ENCODE data around the gene PHACTR3. TPM values are rescaled to one million over a fixed set of nuclear protein-coding genes. Genes with fewer than 3 reads are reported as not detected.

The PHACTR3 gene
- total and polyA plus RNA-seq, 2 experiments from 2014 or later, result 0.45 to 0.61 TPM

DNA sequence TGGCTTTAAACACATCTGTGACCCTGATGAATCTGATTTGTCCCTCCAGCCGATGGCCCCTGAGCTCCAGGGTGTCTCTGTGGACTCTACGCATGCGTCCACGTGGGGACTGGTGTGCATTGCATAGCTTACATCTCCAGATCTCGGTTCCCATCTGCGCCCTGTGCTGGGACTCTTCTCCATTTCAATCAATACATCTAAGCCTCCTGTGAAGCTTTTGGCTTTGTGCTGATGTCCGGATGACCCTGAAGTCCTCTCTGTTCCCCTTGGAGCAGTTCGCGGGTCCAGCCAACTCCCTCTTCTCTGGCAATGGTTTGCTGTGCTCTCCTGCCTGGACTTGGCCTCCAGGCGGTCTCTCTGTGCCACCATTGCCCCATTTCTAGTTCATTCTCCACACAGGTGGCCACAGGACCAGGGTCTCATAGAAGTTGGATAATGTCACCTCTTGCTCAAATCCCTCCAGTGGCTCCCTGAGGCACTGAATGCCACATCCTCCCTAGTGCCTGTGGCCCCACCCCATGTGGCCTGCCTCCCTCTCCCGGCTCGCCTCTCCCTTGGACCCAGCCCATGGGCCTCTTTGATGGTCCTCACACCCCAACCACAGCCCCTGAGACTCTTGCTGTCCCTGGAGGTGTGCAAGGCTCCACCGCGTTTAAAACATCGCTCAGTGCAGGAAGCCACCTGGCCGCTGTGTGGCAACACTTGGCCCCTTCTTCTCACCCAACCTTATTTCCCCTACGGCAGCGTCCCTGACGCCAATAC, 173.7 kb downstream of the PHACTR3 start:
- TF ChIP-seq ZNF462 (CRISPR knock-in tag; IDR thresholded peaks at IDR 0.05), result no peak
- no peak for TF ChIP-seq CREB1 (CRISPR knock-in tag; IDR thresholded peaks at IDR 0.05; ENCODE audit: low read depth)
- no peak for TF ChIP-seq EZH2 (IDR thresholded peaks at IDR 0.05; ENCODE audit: low read depth, unreplicated experiment)
- TF ChIP-seq, protein P1, sequence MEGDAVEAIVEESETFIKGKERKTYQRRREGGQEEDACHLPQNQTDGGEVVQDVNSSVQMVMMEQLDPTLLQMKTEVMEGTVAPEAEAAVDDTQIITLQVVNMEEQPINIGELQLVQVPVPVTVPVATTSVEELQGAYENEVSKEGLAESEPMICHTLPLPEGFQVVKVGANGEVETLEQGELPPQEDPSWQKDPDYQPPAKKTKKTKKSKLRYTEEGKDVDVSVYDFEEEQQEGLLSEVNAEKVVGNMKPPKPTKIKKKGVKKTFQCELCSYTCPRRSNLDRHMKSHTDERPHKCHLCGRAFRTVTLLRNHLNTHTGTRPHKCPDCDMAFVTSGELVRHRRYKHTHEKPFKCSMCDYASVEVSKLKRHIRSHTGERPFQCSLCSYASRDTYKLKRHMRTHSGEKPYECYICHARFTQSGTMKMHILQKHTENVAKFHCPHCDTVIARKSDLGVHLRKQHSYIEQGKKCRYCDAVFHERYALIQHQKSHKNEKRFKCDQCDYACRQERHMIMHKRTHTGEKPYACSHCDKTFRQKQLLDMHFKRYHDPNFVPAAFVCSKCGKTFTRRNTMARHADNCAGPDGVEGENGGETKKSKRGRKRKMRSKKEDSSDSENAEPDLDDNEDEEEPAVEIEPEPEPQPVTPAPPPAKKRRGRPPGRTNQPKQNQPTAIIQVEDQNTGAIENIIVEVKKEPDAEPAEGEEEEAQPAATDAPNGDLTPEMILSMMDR (conservative IDR thresholded peaks at IDR 0.05; ENCODE audit: low read depth in 2 of 2), result no peak
- no peak for TF ChIP-seq NANOG (IDR thresholded peaks at IDR 0.05; ENCODE audit: borderline replicate concordance)
- TF ChIP-seq JUNB (IDR thresholded peaks at IDR 0.05; ENCODE audit: unreplicated experiment), result no peak
- no peak for TF ChIP-seq STAT1 (IDR thresholded peaks at IDR 0.05; ENCODE audit: unreplicated experiment)
- TF ChIP-seq REST (IDR thresholded peaks at IDR 0.05; ENCODE audit: unreplicated experiment), result no peak
- no peak for TF ChIP-seq ETS1 (IDR thresholded peaks at IDR 0.05)
- no peak for TF ChIP-seq ZNF331 (CRISPR knock-in tag; IDR thresholded peaks at IDR 0.05; ENCODE audit: low read depth)
- no peak for TF ChIP-seq POLR2AphosphoS5 (IDR thresholded peaks at IDR 0.05; ENCODE audit: low read depth)
- TF ChIP-seq ZNF114 (CRISPR knock-in tag; IDR thresholded peaks at IDR 0.05), result no peak
- no peak for TF ChIP-seq EZH2phosphoT487 (IDR thresholded peaks at IDR 0.05; ENCODE audit: unreplicated experiment)
- no peak overlapping the region for H3K27ac Mint-ChIP-seq

More for the DNA sequence above, 173.7 kb downstream of the PHACTR3 start:
- Histone ChIP-seq H3K27me3 (ENCODE audit: insufficient read depth) (no peaks in the 10 kb centered on the region), H2AFZ (no peak overlapping the region), H3K27ac (ENCODE audit: low read depth) (no peak overlapping the region), H3K4me1 (ENCODE audit: insufficient read depth) (no peaks in the 10 kb centered on the region), H3F3A (replicated peaks; ENCODE audit: low read depth) (no peaks in the 10 kb centered on the region), H3K4me2 (no peak overlapping the region), H3K9me2 (ENCODE audit: insufficient read depth) (no peaks in the 10 kb centered on the region), H3K4me3 (no peak overlapping the region), H3K79me2 (replicated peaks; ENCODE audit: insufficient read depth) (no peaks in the 10 kb centered on the region), H4K20me1 (replicated peaks; ENCODE audit: insufficient read depth) (no peaks in the 10 kb centered on the region), H3K36me3 (ENCODE audit: insufficient read depth) (no peaks in the 10 kb centered on the region)
- Mint-ChIP-seq H3K9me3 (no peaks in the 10 kb centered on the region; the same call in 2 of the 3 replicates), H3K4me3 (no peak overlapping the region), H3K4me1 (no peaks in the 10 kb centered on the region), H3K36me3 (ENCODE audit: low read depth) (no peaks in the 10 kb centered on the region), H3K27me3 (ENCODE audit: insufficient read depth, low read depth, poor library complexity) (no peaks in the 10 kb centered on the region)
- ATAC-seq (no peak), DNase-seq (ENCODE audit: low spot score) (no peak)
